Fibroblast of skin of abdomen (primary cell): ENCODE data around the gene SHD.

Source experiments
- DNase-seq: peaks from one replicate; pipeline ENCODE4 v3.0.0-alpha.2; 2013

Gene SHD

DNA sequence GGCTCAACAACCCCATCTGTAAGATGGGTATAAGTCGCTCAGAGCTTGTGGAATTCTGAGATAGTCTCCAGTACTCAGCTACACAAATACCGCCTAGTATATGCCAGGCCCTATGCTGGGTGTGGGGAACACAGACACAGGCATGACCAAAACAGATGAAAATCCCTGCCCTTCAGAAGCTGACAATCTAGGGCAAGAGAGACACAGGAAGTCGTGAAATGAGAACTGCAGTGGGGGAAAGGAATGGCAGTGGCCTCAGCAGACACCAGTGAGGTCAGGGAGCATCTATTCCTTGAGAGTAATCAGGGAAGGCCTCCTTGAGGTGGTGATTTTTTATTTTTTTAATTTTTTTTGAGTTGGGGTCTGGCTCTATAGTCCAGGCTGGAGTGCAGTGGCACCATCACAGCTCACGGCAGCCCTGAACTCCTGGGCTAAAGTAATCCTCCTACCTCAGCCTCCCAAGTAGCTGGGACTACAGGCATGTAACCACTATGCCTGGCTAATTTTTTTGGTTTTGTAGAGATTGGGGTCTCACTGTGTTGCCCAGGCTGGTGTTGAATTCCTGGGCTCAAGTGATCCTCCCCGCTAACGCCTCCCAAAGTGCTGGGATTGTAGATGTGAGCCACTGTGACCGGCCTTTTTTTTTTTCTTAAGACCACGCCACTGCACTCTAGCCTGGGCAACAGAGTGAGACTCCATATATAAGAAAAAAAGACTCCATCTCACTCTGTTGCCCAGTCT is 19.9 kb downstream of the SHD start:
- no peak for DNase-seq

DNA sequence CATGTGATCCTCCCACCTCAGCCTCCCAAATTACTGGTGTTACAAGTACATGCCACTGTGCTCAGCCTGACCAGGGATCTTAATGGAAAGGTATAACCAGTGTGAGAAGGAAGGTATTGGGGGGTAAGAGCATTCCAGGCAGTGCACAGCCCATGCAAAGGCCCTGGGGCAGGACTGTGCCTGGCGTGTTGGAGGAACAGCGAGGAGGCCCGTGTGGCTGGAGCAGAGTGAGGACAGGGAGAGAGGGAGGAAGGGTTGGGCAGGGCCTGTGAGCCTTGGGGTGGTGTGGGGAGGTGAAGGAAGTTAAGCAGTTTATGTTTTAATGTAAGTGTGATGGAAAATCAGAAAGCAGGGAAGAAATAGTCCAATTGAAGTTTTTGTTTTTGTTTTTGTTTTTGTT is 21.5 kb downstream of the SHD start:
- DNase-seq: no peak

DNA sequence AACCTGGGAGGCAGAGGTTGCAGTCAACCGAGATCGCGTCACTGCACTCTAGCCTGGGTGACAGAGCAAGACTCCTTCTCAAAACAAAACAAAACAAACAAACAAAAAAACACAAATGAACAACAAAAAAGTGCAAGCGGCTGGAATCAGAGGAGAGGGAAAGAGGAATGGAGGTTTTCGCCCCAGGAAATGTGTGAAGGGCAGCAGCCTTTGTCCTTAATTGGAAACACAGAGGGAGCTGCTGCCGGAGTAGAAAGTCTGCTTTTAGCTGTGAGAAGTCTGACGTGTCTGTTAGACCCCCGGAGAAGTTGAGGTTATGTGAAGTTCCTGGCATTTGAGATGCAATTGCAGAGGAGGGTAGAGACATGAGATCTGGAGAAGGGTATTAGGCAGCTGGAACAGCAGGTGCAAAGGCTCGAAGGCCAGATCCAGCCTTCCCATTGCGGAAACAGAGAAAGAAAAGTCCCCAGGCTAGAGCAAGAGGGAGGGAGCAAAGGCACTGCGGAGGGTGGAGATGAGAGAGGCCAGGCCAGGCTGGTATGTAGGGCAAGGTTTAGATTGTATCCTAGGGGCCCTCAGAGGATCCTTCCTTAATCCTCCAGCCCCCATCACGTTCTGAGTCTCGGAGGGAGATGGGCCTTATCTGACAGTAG is 22.6 kb downstream of the SHD start:
- DNase-seq: no peak

DNA sequence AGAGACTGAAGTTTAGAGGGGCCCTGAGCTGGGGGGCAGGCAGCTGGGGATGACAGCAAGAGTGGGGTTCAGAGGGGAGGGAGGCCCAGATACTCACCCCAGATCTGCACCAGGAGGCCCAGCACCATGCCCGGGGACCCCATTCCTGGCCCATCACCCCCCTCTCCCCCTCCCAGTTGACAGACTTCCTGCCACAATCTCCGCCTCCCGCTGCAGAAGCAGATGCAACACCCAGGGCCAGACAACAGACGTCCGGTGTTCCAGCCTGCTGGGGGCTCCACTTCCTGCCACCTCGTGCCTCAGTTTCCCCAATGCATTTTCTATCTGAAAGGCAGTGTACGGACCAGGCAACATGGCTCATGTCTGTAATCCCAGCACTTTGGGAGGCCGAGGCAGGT is 23.2 kb downstream of the SHD start, which contains the start of gene TMIGD2:
TSS of gene TMIGD2 (minus strand) at position 147 of the 398 bp plus-strand sequence. CDS start at position 143, 4 bp downstream.
- no peak for DNase-seq

DNA sequence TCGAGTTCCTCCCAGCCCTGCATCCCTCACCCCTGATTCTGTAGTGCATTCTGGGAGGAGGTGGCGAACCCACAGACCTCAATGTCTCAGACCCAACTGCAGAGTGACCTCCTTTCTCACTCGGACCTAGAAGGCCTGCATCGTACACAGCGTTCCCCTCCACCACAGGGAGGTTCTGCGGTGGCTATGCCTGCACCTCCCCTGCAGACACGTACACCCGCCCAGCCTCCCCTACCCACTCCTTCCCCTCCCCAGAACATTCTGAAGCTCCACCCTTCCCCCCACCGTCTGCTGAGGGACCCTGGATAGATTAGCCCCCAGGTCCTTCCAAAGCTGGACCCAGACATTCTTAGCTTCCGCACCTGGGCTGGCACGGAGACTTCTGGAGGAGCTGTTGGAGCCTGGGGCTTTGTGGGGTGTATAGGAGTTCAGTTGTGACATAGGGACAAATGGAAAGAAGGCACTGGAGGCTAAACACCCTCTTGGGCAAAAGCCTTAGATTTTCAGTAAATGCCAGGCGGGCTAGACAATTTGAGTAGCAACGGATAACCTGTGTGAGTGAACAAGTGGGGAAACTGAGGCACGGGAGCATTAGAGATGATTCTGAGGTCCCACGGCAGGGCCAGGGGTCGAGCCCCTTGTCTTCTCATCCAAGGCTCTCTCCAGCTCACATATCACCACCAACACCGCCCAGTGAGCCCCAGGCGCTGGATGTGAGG is 24.9 kb downstream of the SHD start:
- no peak for DNase-seq

DNA sequence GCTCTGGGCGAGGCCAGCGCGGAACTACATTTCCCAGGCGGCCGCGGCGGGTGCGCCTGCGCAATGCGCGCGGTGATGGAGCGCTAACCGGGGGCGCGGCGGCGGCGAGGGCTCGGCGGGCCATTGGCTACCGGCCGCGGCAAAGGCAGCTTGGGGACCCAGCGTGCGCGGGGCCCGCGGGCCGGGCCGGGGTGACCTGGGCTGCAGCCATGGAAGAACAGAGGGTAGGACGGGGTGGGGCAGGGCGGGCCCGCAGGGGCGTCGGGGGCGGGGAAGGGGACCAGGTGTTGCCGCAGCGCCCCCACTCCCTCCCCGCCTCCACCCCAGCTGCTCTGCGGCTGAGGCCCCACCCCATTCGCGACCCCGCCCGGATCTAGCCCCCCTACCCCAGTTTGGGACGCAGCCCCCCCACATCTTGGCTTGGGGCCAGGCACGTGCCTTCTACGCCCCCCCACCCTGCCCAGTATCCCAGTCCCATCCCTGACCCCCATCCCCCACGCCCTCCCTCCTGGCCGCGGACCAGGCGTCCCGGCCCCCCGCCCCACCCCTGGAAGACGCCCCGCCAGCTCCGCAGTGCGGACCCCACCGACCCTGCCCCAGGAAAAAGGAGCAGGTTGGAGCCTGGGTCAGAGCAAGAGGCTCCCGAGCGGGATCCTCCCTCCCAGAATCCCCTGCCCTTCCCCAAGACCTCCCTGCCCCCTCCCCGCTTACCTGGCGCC is 25.6 kb downstream of the SHD start, which contains the start of gene FSD1:
TSS of gene FSD1 (plus strand) at position 61 of the 719 bp plus-strand sequence. CDS start at position 210, 149 bp downstream.
- DNase-seq: peak; percentile 63

DNA sequence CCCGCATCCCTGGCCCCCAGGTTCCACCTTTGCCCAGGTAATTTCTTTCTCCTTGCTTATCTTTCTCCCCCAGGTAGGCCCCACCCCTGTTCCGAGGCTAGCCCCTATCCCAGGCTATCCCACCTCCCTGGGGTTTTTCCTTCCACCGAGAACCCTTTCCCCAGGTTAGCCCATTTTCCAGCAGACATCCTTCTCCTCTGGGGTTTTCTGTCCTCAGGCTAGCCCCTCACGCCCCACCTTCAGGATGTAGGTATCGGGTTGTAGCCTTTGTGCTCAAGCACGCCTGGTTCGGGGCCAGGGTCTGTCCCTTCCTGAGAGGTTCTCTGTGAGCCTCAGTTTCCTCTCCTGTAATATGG is 26.2 kb downstream of the SHD start:
- no peak for DNase-seq

DNA sequence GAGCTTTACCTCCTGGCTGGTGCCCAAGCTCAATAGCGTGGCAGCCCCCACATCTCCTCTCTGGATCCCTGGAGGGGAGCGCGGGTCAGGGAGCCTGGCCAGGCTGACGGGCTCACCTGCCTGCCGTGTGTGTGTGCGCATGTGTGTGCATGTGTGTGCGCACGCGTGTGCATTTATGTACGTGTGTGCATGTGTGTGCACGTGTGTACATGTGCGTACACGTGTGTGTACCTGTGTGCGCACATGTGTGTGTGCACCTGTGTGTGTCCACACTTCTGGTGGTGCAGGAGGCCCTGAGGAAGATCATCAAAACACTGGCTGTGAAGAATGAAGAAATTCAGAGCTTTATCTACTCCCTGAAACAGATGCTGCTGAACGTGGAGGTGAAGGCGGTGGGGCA is 26.6 kb downstream of the SHD start:
- no peak for DNase-seq

DNA sequence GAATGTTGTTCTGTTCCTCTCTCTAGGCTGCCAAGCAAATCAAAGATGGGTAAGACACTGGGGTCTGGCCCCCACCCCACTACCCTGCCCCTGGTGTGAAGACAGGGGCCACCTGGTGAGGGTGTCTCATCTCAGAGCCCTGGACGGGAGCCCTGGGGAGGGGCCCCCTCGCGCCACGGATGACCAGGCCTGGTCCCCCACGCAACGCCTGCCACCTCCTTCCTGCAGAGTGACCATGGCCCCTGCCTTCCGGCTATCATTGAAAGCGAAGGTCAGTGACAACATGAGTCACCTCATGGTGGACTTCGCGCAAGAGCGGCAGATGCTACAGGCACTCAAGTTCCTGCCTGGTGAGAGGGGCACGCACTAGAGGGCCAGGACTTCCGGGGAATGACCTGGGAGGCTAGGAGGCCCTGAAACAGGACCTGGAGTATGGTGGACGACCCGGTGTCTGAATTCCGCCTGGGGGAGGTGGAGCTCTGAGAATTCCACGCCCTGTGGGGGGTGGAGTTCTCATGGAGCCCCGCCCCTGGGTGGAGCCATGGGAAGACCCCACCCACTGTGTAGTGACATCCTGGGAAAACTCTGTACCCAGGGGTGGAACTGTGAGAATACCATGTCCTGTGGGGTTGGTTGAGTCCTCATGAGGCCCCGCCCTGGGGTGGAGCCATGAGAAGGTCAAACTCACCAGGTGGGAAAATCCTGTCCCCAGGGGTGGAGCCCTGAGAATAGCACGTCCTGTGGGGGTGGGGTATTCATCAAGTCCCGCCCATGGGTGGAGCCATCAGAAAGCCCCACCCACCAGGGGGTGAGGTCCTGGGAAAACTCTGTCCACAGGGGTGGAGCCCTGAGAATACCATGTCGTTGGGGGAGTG is 31.4 kb downstream of the SHD start:
- DNase-seq: no peak

DNA sequence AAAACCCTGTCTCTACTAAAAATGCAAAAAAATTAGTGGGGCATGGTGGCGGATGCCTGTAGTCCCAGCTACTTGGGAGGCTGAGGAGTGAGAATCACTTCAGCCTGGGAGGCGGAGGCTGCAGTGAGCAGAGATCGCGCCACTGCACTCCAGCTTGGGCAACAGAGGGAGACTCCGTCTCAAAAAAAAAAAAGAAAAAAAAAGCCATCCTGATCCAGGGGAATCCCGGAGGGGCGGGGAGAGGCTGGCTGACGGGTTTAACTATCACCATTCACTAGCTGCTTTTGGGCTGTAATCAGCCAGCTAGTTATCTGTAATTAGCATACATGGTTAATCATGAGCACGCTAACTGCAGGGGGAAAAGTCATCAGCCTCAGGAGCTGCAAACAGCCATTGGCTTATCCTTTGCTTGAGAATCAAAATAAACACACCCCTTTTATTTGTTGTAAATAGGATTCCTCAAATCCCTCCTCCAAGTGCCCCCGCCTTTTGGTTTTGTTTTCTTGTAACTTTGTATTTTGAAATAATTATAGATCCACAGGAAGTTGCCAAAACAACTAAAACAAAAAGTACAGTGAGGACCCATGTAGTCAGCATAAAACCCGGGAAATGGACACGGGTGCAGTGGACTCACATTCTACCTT is 34.9 kb downstream of the SHD start:
- DNase-seq: no peak

DNA sequence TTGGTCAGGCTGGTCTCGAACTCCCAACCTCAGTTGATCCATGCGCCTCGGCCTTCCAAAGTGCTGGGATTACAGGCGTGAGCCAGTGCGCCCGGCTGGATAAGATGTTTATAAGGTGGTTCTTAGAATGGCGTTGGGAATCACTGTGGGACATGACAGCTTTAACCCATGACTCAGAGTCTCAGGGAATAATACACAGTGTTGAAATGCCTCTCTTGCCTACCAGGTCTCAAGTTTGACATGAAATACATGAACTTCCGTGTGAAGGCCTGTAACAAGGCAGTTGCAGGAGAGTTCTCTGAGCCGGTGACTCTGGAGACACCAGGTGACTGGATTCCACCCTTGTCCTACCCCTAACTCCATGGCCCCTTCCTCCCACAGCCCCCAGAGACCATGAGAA is 37.9 kb downstream of the SHD start:
- DNase-seq: no peak

DNA sequence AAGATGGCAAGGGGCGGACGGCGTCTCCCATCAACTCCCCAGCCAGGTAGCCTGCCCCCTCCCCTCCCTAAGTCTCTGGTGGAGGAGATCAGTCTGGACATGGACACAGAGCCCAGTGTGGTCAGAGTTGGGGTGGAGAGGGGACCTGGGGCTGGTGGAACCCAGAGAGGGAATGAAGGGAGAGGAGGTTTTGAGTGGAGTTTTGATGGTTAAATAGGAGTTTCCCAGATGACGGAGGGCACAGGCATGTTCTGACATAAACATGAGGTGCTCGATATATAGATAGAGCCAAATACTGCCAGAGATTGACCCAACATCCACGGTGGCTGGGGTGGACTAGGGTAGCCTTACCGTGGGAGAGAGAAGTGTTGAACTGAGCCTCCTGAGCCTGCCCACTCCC is 39.4 kb downstream of the SHD start:
- no peak for DNase-seq

DNA sequence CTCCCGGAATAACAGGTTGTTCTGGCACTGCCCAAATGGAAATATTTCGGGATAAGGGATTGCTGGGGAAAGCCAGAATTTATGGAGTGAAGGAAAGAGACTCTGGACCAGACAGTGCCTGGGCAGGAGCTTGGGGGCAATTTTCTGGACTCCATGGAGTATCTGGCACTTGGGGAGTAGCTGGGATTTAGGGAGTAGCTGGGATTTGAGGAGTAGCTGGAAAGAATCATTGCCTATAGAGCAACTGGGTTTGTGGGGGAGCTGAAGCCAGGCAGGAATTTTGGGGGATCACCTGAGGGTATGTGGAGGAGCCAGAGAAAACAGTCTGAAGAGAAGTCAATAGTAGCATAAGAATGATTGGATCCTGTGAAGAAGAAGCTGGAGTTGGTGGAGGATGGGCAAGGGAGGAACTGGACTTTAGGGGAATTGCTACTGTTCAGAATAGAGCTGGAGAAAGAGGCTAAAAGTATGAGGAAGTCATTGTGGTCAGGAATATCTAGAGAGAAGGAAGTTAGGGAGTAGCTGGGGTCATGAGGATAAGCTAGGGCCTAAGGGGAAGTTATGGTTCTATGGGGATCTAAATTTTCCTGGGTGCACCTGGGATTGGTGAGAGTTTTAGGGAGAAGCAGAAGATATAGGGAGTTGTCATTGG is 40.1 kb downstream of the SHD start:
- no peak for DNase-seq

DNA sequence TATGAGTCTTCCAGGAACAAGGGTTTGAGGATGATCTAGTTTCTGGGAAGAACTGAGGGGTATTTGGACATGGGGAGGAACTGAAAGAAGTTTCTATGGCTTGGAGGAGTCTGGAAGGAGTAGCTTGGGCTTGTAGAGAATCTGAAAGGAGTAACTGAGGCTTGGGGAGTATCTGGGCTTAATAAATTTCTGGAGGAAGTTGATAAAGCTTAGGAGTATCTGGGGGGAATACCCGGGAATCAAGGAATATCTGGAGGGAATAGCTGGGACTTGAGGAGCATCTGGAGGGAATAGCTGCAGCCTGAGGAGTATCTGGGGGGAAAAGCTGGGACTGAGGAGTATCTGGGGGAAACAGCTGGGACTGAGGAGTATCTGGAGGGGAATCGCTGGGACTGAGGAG is 41.4 kb downstream of the SHD start:
- DNase-seq: no peak

DNA sequence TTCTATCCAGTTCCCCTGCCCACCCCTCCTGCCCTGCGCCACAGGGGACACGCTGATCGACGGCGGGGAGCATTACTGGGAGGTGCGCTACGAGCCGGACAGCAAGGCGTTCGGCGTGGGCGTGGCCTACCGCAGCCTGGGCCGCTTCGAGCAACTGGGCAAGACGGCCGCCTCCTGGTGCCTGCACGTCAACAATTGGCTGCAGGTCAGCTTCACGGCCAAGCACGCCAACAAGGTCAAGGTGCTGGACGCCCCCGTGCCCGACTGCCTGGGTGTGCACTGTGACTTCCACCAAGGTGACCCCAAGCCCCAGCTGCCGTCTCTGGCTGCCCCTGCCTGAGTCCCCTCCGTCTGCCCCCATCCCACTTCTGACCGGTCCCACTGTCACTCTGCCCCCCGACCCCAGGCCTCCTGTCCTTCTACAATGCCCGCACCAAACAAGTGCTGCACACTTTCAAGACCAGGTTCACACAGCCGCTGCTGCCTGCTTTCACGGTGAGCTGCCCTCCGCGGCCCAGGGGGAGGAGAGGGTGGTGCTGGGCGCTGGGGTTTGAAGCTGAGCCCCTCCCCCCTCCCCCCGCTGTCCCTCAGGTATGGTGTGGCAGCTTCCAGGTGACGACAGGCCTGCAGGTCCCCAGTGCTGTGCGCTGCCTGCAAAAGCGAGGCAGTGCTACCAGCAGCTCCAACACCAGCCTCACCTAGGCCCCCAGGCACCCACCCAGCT is 44.0 kb downstream of the SHD start:
- no peak for DNase-seq

DNA sequence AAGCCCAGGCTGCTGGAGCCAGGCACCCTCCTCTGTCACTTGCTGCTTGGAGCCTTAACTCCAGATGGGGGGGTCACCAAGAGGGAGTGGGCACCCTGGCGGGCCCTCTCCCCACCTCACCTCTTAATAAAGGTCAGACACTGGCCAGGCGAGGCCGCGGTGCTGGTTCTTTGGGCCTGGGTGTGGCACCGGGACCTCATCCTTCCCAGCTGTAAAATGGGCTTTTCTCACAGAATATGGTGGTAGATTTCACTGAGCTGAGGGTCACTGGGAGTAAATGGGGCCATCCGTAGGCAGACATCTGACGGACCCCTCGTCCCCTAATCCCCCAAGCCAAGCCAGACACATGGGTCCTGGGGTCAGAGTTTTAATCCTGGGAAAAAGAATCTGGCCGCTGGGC is 44.6 kb downstream of the SHD start:
- DNase-seq: no peak

DNA sequence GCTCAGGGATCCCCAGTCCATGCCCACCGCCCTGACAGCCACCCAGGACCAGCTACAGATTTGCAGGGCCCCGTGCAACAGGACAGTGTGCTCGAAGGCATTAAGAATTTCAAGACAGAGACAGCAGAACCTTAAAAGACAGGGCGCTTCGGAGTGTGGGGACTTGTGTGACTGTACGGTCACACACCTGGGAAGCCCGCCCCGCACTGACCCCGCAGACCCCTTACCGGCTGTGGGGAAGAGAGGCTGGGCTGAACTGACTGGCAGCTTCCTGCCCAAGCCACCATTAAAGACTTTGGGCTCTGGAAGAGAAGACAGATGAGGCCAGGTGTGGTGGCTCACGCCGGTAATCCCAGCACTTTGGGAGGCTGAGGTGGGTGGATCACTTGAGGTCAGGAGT is 45.2 kb downstream of the SHD start:
- no peak for DNase-seq

DNA sequence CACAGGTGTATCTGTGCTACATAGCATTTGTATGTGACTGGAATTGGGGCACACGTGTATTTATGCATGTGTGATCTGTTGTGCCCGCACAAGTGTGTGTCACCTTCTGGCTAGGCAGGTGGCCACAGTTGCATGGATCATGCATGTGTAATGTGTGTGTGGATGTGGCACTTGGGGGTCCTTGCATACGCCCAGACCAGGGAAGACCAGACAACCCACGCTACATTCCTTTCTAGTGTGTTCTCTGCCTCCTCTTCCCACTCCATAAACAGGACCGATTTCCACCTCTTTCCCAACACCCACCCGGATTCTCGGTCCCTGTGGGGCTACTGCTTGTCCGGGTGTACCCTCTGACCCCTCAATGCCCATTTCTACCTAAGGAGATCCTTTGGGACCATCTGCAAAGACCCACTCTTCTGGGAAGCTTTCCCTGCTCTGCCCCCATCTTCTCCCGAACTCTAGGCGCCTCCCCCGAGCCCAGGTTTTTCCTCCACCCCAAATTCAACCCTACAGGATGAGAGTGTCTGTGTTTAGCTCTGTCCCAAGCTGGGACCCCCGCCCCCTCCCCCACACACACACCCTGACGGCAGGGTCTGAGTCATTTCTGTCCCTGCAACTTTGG is 47.3 kb downstream of the SHD start:
- DNase-seq: no peak

DNA sequence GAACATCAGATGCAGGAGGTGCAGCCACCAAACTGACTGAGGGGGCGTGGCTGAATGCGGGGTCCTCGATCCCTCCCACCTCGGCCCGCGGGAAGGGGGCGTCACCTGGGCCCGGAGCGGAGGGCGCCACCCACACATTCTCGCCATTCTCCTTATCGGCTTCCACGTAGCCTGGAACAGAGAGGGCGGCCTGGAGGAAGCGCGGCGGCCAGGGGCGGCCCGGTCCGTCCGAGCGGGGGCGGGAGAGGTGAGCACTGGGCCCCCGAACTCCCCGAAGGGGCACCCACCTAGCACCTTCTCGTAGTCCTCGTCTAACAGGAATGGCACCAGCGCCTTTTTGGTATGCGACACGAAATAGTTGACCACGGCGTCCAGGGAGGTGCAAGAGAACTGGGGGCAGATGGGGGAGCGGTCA is 47.8 kb downstream of the SHD start:
- DNase-seq: no peak
